Kidney (tissue), 14 donors: Measurements from ENCODE around the gene HES2. TPM values are rescaled to one million over a fixed set of nuclear protein-coding genes. Genes with fewer than 3 reads are reported as not detected.
A peak's percentile ranks its signal among the peaks of the same experiment; 100 is the strongest.

Experiments used
- DNase-seq, 5 donors: peaks; one replicate each; pipeline ENCODE4 v3.0.0-alpha.2; 2013 to 2020
- FAIRE-seq: peaks from 2 replicates; lab custom pipeline; 2012; peaks lifted over from hg19 to GRCh38; lab: Jason Lieb, UNC
- H3K27ac ChIP-seq, 2 donors: one replicate each; pipeline ENCODE4 v1.7.0; 2013; ENCODE audit warnings: low read depth in 2 of 2, low read length in 2 of 2, inconsistent platforms in 1 of 2
- H3K27me3 ChIP-seq: one replicate; pipeline ENCODE4 v1.7.1; 2013; ENCODE audit warnings: low read length, inconsistent platforms; ENCODE audit not compliant: control insufficient read depth, insufficient read depth
- H3K36me3 ChIP-seq, 3 donors: one replicate each; pipeline versions ENCODE4 v1.7.0 to v1.7.1; 2013; ENCODE audit warnings: low read length in 3 of 3, control low read depth in 1 of 3, inconsistent platforms in 1 of 3; ENCODE audit not compliant: insufficient read depth in 3 of 3, control insufficient read depth in 2 of 3
- H3K4me1 ChIP-seq, 3 donors: one replicate each; pipeline versions ENCODE4 v1.7.0 to v1.7.1; 2013; ENCODE audit warnings: low read length in 3 of 3, inconsistent platforms in 1 of 3, low read depth in 1 of 3; ENCODE audit not compliant: control insufficient read depth in 2 of 3, insufficient read depth in 2 of 3
- H3K4me3 ChIP-seq, 3 donors: one replicate each; pipeline versions ENCODE4 v1.7.0 to v1.8.1; 2013; ENCODE audit warnings: low read length in 3 of 3, control low read depth in 1 of 3, inconsistent platforms in 1 of 3
- H3K9ac ChIP-seq, 3 donors: one replicate each; pipeline versions ENCODE4 v1.7.0 to v1.7.1; 2013; ENCODE audit warnings: low read length in 3 of 3, control low read depth in 1 of 3, inconsistent platforms in 1 of 3
- H3K9me3 ChIP-seq, 3 donors: one replicate each; pipeline versions ENCODE4 v1.7.0 to v1.7.1; 2013; ENCODE audit warnings: low read length in 3 of 3, control low read depth in 1 of 3, inconsistent platforms in 1 of 3; ENCODE audit not compliant: control insufficient read depth in 2 of 3, insufficient read depth in 1 of 3
- CTCF ChIP-seq: IDR thresholded peaks from 3 replicates; pipeline ENCODE4 v1.5.1; 2012; ENCODE audit warnings: mild to moderate bottlenecking, moderate library complexity, borderline replicate concordance; ENCODE audit not compliant: insufficient read depth; ENCODE audit errors: extremely low read depth
- intact Hi-C: fragments of 100-400 bp; cut with DNase I; formaldehyde crosslinking; loops from one replicate; pipeline ENCODE4 v1.11.1; 2022
- polyA plus RNA-seq: library from polyadenylated mRNA; stranded (reverse); fragments of 350-450 nt; fragmentation: Illumina TruSeq; extraction: RNeasy Lipid Tissue Mini Kit (QIAGEN cat#74804); gene quantifications from one replicate; pipeline ENCODE4 v1.2.3, GENCODE V29; 2014; ENCODE audit warnings: low read depth, low replicate concordance; ENCODE audit not compliant: insufficient read depth
- total RNA-seq: library from RNA; stranded (reverse); fragmentation: NEBNext Ultra II Directional; extraction: Animal tissue kit (Norgen Biotek cat#: 25700); gene quantifications from one replicate; pipeline ENCODE4 v1.2.1, GENCODE V29; 2021
- donor health status: control.
- donor health status: control.
- donor health status: control.
- donor health status: control.
- donor health status: control.
- donor health status: DM: yes; HTN: yes; CAD: no.
- donor health status: Normal renal cell carcinoma (clear cell type).

HES2 gene
- total and polyA plus RNA-seq, 2 donors from 2014 or later = 1.3 to 1.6 TPM

GRCh38 chr1:6461538-6462411, 42.1 kb upstream of the HES2 start:
- Histone ChIP-seq H3K4me1 (no peaks in the 10 kb centered on the region), H3K36me3 (no peaks in the 10 kb centered on the region), H3K27me3 (no peaks in the 10 kb centered on the region), H3K4me3 (no peak overlapping the region), H3K9ac (no peak overlapping the region), H3K27ac (no peak overlapping the region), H3K9me3 (no peaks in the 10 kb centered on the region)
- intact Hi-C loops = no loop called here
- FAIRE-seq = no peak
- TF ChIP-seq CTCF = no peak
- DNase-seq = peak in 1 of 5 donors; percentile 70

GRCh38 chr1:6461051-6461530, 41.4 kb upstream of the HES2 start:
- Histone ChIP-seq H3K27ac (no peak overlapping the region), H3K4me1 (no peaks in the 10 kb centered on the region), H3K36me3 (no peaks in the 10 kb centered on the region), H3K4me3 (no peak overlapping the region), H3K27me3 (peaks cover 5% of the 10 kb centered on the region), H3K9me3 (no peaks in the 10 kb centered on the region), H3K9ac (peak overlapping the region in 1 of 3 donors; percentile 12)
- DNase-seq (peak in 2 of 5 donors; percentile 18 to 53), FAIRE-seq (no peak)
- intact Hi-C loops = no loop called here
- TF ChIP-seq CTCF = no peak

GRCh38 chr1:6460301-6461050, 40.8 kb upstream of the HES2 start:
- no peaks in the 10 kb centered on the region for H3K9me3 ChIP-seq
- no peaks in the 10 kb centered on the region for H3K36me3 ChIP-seq
- H3K27me3 ChIP-seq = peaks cover 6% of the 10 kb centered on the region
- H3K27ac ChIP-seq = no peak overlapping the region
- H3K4me3 ChIP-seq = no peak overlapping the region
- H3K9ac ChIP-seq = peak overlapping the region in 1 of 3 donors; percentile 12
- intact Hi-C loops = no loop called here
- H3K4me1 ChIP-seq = no peaks in the 10 kb centered on the region
- TF ChIP-seq CTCF = no peak
- FAIRE-seq (no peak), DNase-seq (peak in 2 of 5 donors; percentile 24 to 75)
